ENCODE data around the gene PLEKHM2.

The PLEKHM2 gene

GRCh38 chr1:15669864-15670263 lies 14.3 kb upstream of the PLEKHM2 start:
- DNase-seq, result no peak
- H3K27ac ChIP-seq, result no peak overlapping the region
- no peaks in the 10 kb centered on the region for H3K36me3 ChIP-seq
- no peaks in the 10 kb centered on the region for H3K9me3 ChIP-seq (ENCODE audit: severe bottlenecking)
- no peak for TF ChIP-seq CTCF (IDR thresholded peaks at IDR 0.05; ENCODE audit: low read depth, low read length)
- no peak overlapping the region for H3K4me3 ChIP-seq (ENCODE audit: low read depth, low read length)
- no peaks in the 10 kb centered on the region for H3K27me3 ChIP-seq (ENCODE audit: insufficient read depth, low read depth, severe bottlenecking)

- Histone ChIP-seq H3K36me3 (no peaks in the 10 kb centered on the region), H3K4me3 (ENCODE audit: low read depth, low read length) (no peak overlapping the region), H3K27me3 (ENCODE audit: insufficient read depth, low read depth, severe bottlenecking) (no peaks in the 10 kb centered on the region), H3K9me3 (ENCODE audit: severe bottlenecking) (no peaks in the 10 kb centered on the region), H3K27ac (no peak overlapping the region)
- TF ChIP-seq CTCF (IDR thresholded peaks at IDR 0.05; ENCODE audit: low read depth, low read length), result no peak
- no peak for DNase-seq
Measured at GRCh38 chr1:15671430-15671829, 12.7 kb upstream of the PLEKHM2 start.

- Histone ChIP-seq H3K36me3 (no peaks in the 10 kb centered on the region), H3K4me3 (ENCODE audit: low read depth, low read length) (no peak overlapping the region), H3K27me3 (ENCODE audit: insufficient read depth, low read depth, severe bottlenecking) (no peaks in the 10 kb centered on the region), H3K9me3 (ENCODE audit: severe bottlenecking) (peaks cover 3% of the 10 kb centered on the region), H3K27ac (no peak overlapping the region)
- TF ChIP-seq CTCF (IDR thresholded peaks at IDR 0.05; ENCODE audit: low read depth, low read length), result no peak
- no peak for DNase-seq
Measured at GRCh38 chr1:15674386-15675159, 9.5 kb upstream of the PLEKHM2 start.

GRCh38 chr1:15676010-15676409 lies 8.1 kb upstream of the PLEKHM2 start:
- no peak for DNase-seq
- peaks cover 3% of the 10 kb centered on the region for H3K9me3 ChIP-seq (ENCODE audit: severe bottlenecking)
- H3K27ac ChIP-seq, result no peak overlapping the region
- no peak overlapping the region for H3K4me3 ChIP-seq (ENCODE audit: low read depth, low read length)
- TF ChIP-seq CTCF (IDR thresholded peaks at IDR 0.05; ENCODE audit: low read depth, low read length), result no peak
- H3K36me3 ChIP-seq, result no peaks in the 10 kb centered on the region
- H3K27me3 ChIP-seq (ENCODE audit: insufficient read depth, low read depth, severe bottlenecking), result no peaks in the 10 kb centered on the region

- no peak overlapping the region for H3K27ac ChIP-seq
- H3K4me3 ChIP-seq (ENCODE audit: low read depth, low read length), result no peak overlapping the region
- TF ChIP-seq CTCF (IDR thresholded peaks at IDR 0.05; ENCODE audit: low read depth, low read length), result no peak
- H3K9me3 ChIP-seq (ENCODE audit: severe bottlenecking), result peaks cover 3% of the 10 kb centered on the region
- no peaks in the 10 kb centered on the region for H3K36me3 ChIP-seq
- DNase-seq, result no peak
- H3K27me3 ChIP-seq (ENCODE audit: insufficient read depth, low read depth, severe bottlenecking), result no peaks in the 10 kb centered on the region
Measured at GRCh38 chr1:15676688-15677661, 7.1 kb upstream of the PLEKHM2 start.
